GM23338 (cell line): ENCODE results near the gene GRIN2A.

Source experiments
- CREB1 ChIP-seq: fragments of 250-450 bp; sonication (Bioruptor Pico); IDR thresholded peaks from 2 replicates; pipeline ENCODE4 v1.5.0; 2020; ENCODE audit warnings: low read depth, mild to moderate bottlenecking, moderate library complexity
- CTCF ChIP-seq, 2 experiments: fragments of 200-600 bp in 1 of 2; sonication (generic) in 1 of 2; conservative IDR thresholded peaks; 2 replicates each; pipeline versions ENCODE4 v1.5.1 to v1.6.1; 2016 to 2017; ENCODE audit warnings: antibody characterized with exemption in 2 of 2, low read depth in 2 of 2, mild to moderate bottlenecking in 2 of 2, moderate library complexity in 1 of 2
- ETS1 ChIP-seq: IDR thresholded peaks from 2 replicates; pipeline ENCODE4 v1.6.1; 2016; ENCODE audit warnings: antibody characterized with exemption
- EZH2 ChIP-seq: fragments of 200-600 bp; sonication (generic); IDR thresholded peaks from one replicate; pipeline ENCODE4 v1.8.0; 2017; ENCODE audit warnings: antibody characterized with exemption, mild to moderate bottlenecking, low read depth; ENCODE audit not compliant: unreplicated experiment
- EZH2phosphoT487 ChIP-seq: fragments of 200-600 bp; sonication (generic); IDR thresholded peaks from one replicate; pipeline ENCODE4 v1.8.1; 2018; ENCODE audit warnings: antibody characterized with exemption; ENCODE audit not compliant: unreplicated experiment
- JUNB ChIP-seq: IDR thresholded peaks from one replicate; pipeline ENCODE4 v1.6.1; 2016; ENCODE audit warnings: antibody characterized with exemption; ENCODE audit not compliant: unreplicated experiment
- POLR2AphosphoS5 ChIP-seq: IDR thresholded peaks from 2 replicates; pipeline ENCODE4 v1.6.1; 2016; ENCODE audit warnings: antibody characterized with exemption, low read depth
- REST ChIP-seq: IDR thresholded peaks from one replicate; pipeline ENCODE4 v1.6.1; 2018; ENCODE audit warnings: antibody characterized with exemption; ENCODE audit not compliant: unreplicated experiment
- STAT1 ChIP-seq: IDR thresholded peaks from one replicate; pipeline ENCODE4 v1.6.1; 2016; ENCODE audit warnings: antibody characterized with exemption; ENCODE audit not compliant: unreplicated experiment
- ZNF114 ChIP-seq: fragments of 250-450 bp; sonication (Bioruptor Pico); IDR thresholded peaks from 2 replicates; pipeline ENCODE4 v1.5.0; 2020; ENCODE audit warnings: mild to moderate bottlenecking, moderate library complexity
- ZNF331 ChIP-seq: fragments of 250-450 bp; sonication (Bioruptor Pico); IDR thresholded peaks from 2 replicates; pipeline ENCODE4 v1.5.0; 2020; ENCODE audit warnings: low read depth, mild to moderate bottlenecking, moderate library complexity

- TF ChIP-seq STAT1 (no peak), EZH2phosphoT487 (no peak), EZH2 (no peak), CTCF (conservative IDR thresholded peaks at IDR 0.05; ENCODE audit: low read depth in 2 of 2) (no peak), POLR2AphosphoS5 (no peak), ZNF331 (CRISPR knock-in tag) (no peak), JUNB (no peak), REST (no peak), CREB1 (CRISPR knock-in tag) (no peak), ETS1 (no peak), ZNF114 (CRISPR knock-in tag) (no peak)
Measured at GRCh38 chr16:9773289-9773688, 408.9 kb downstream of the GRIN2A start.
